Measurements from ENCODE around the gene IGF2R.

The IGF2R gene

GRCh38 chr6:159939591-159940016 lies 29.3 kb upstream of the IGF2R start:
- Histone ChIP-seq H3K36me3 (ENCODE audit: control insufficient read depth, insufficient read depth, low read length, severe bottlenecking) (no peaks in the 10 kb centered on the region), H3K27me3 (replicated peaks; ENCODE audit: control insufficient read depth, insufficient read depth, low read length) (no peaks in the 10 kb centered on the region), H3K4me3 (ENCODE audit: low read length) (no peak overlapping the region), H3K4me1 (ENCODE audit: control insufficient read depth, insufficient read depth, low read length) (peaks cover 17% of the 10 kb centered on the region), H3K9ac (ENCODE audit: low read length) (no peak overlapping the region), H3K9me3 (ENCODE audit: control insufficient read depth, low read length) (peaks cover 19% of the 10 kb centered on the region)
- DNase-seq (ENCODE audit: low read depth) = no peak

GRCh38 chr6:159941286-159942113 lies 27.4 kb upstream of the IGF2R start:
- Histone ChIP-seq H3K36me3 (ENCODE audit: control insufficient read depth, insufficient read depth, low read length, severe bottlenecking) (no peaks in the 10 kb centered on the region), H3K9me3 (ENCODE audit: control insufficient read depth, low read length) (peaks cover 16% of the 10 kb centered on the region), H3K9ac (ENCODE audit: low read length) (no peak overlapping the region), H3K27me3 (replicated peaks; ENCODE audit: control insufficient read depth, insufficient read depth, low read length) (no peaks in the 10 kb centered on the region), H3K4me1 (ENCODE audit: control insufficient read depth, insufficient read depth, low read length) (peaks cover 16% of the 10 kb centered on the region), H3K4me3 (ENCODE audit: low read length) (no peak overlapping the region)
- peak; percentile 76 for DNase-seq (ENCODE audit: low read depth)

- no peaks in the 10 kb centered on the region for H3K27me3 ChIP-seq (replicated peaks; ENCODE audit: control insufficient read depth, insufficient read depth, low read length)
- peak; percentile 75 for DNase-seq (ENCODE audit: low read depth)
- H3K4me3 ChIP-seq (ENCODE audit: low read length) = no peak overlapping the region
- H3K9me3 ChIP-seq (ENCODE audit: control insufficient read depth, low read length) = peaks cover 16% of the 10 kb centered on the region
- peaks cover 16% of the 10 kb centered on the region for H3K4me1 ChIP-seq (ENCODE audit: control insufficient read depth, insufficient read depth, low read length)
- no peaks in the 10 kb centered on the region for H3K36me3 ChIP-seq (ENCODE audit: control insufficient read depth, insufficient read depth, low read length, severe bottlenecking)
- H3K9ac ChIP-seq (ENCODE audit: low read length) = peak overlapping the region; percentile 32
Measured at GRCh38 chr6:159943101-159943632, 25.7 kb upstream of the IGF2R start.

- Histone ChIP-seq H3K36me3 (ENCODE audit: control insufficient read depth, insufficient read depth, low read length, severe bottlenecking) (no peaks in the 10 kb centered on the region), H3K27me3 (replicated peaks; ENCODE audit: control insufficient read depth, insufficient read depth, low read length) (no peaks in the 10 kb centered on the region), H3K9ac (ENCODE audit: low read length) (no peak overlapping the region), H3K9me3 (ENCODE audit: control insufficient read depth, low read length) (peaks cover 16% of the 10 kb centered on the region), H3K4me1 (ENCODE audit: control insufficient read depth, insufficient read depth, low read length) (peaks cover 16% of the 10 kb centered on the region), H3K4me3 (ENCODE audit: low read length) (peak overlapping the region; percentile 11)
- no peak for DNase-seq (ENCODE audit: low read depth)
Measured at GRCh38 chr6:159943968-159944598, 24.8 kb upstream of the IGF2R start.

- H3K9ac ChIP-seq (ENCODE audit: low read length) = no peak overlapping the region
- peaks cover 16% of the 10 kb centered on the region for H3K4me1 ChIP-seq (ENCODE audit: control insufficient read depth, insufficient read depth, low read length)
- H3K27me3 ChIP-seq (replicated peaks; ENCODE audit: control insufficient read depth, insufficient read depth, low read length) = no peaks in the 10 kb centered on the region
- no peak overlapping the region for H3K4me3 ChIP-seq (ENCODE audit: low read length)
- DNase-seq (ENCODE audit: low read depth) = no peak
- H3K36me3 ChIP-seq (ENCODE audit: control insufficient read depth, insufficient read depth, low read length, severe bottlenecking) = no peaks in the 10 kb centered on the region
- H3K9me3 ChIP-seq (ENCODE audit: control insufficient read depth, low read length) = peaks cover 16% of the 10 kb centered on the region
Measured at GRCh38 chr6:159945801-159946392, 23.0 kb upstream of the IGF2R start.

- H3K4me3 ChIP-seq (ENCODE audit: low read length) = no peak overlapping the region
- H3K9ac ChIP-seq (ENCODE audit: low read length) = no peak overlapping the region
- no peaks in the 10 kb centered on the region for H3K36me3 ChIP-seq (ENCODE audit: control insufficient read depth, insufficient read depth, low read length, severe bottlenecking)
- no peak for DNase-seq (ENCODE audit: low read depth)
- peaks cover 16% of the 10 kb centered on the region for H3K9me3 ChIP-seq (ENCODE audit: control insufficient read depth, low read length)
- H3K4me1 ChIP-seq (ENCODE audit: control insufficient read depth, insufficient read depth, low read length) = peaks cover 22% of the 10 kb centered on the region
- no peaks in the 10 kb centered on the region for H3K27me3 ChIP-seq (replicated peaks; ENCODE audit: control insufficient read depth, insufficient read depth, low read length)
Measured at GRCh38 chr6:159946912-159947311, 22.0 kb upstream of the IGF2R start.

GRCh38 chr6:159948199-159948598 lies 20.7 kb upstream of the IGF2R start:
- Histone ChIP-seq H3K36me3 (ENCODE audit: control insufficient read depth, insufficient read depth, low read length, severe bottlenecking) (no peaks in the 10 kb centered on the region), H3K4me3 (ENCODE audit: low read length) (no peak overlapping the region), H3K9ac (ENCODE audit: low read length) (no peak overlapping the region), H3K4me1 (ENCODE audit: control insufficient read depth, insufficient read depth, low read length) (peaks cover 24% of the 10 kb centered on the region), H3K27me3 (replicated peaks; ENCODE audit: control insufficient read depth, insufficient read depth, low read length) (no peaks in the 10 kb centered on the region), H3K9me3 (ENCODE audit: control insufficient read depth, low read length) (peaks cover 16% of the 10 kb centered on the region)
- DNase-seq (ENCODE audit: low read depth) = no peak

- DNase-seq (ENCODE audit: low read depth) = no peak
- Histone ChIP-seq H3K9me3 (ENCODE audit: control insufficient read depth, low read length) (no peaks in the 10 kb centered on the region), H3K36me3 (ENCODE audit: control insufficient read depth, insufficient read depth, low read length, severe bottlenecking) (no peaks in the 10 kb centered on the region), H3K4me1 (ENCODE audit: control insufficient read depth, insufficient read depth, low read length) (peaks cover 27% of the 10 kb centered on the region), H3K9ac (ENCODE audit: low read length) (no peak overlapping the region), H3K27me3 (replicated peaks; ENCODE audit: control insufficient read depth, insufficient read depth, low read length) (no peaks in the 10 kb centered on the region), H3K4me3 (ENCODE audit: low read length) (no peak overlapping the region)
Measured at GRCh38 chr6:159951772-159952171, 17.1 kb upstream of the IGF2R start.

- no peak overlapping the region for H3K9ac ChIP-seq (ENCODE audit: low read length)
- no peak overlapping the region for H3K4me3 ChIP-seq (ENCODE audit: low read length)
- H3K27me3 ChIP-seq (replicated peaks; ENCODE audit: control insufficient read depth, insufficient read depth, low read length) = no peaks in the 10 kb centered on the region
- no peaks in the 10 kb centered on the region for H3K36me3 ChIP-seq (ENCODE audit: control insufficient read depth, insufficient read depth, low read length, severe bottlenecking)
- H3K9me3 ChIP-seq (ENCODE audit: control insufficient read depth, low read length) = no peaks in the 10 kb centered on the region
- peaks cover 27% of the 10 kb centered on the region for H3K4me1 ChIP-seq (ENCODE audit: control insufficient read depth, insufficient read depth, low read length)
- no peak for DNase-seq (ENCODE audit: low read depth)
Measured at GRCh38 chr6:159952289-159953005, 16.4 kb upstream of the IGF2R start.

GRCh38 chr6:159953091-159953601 lies 15.7 kb upstream of the IGF2R start:
- Histone ChIP-seq H3K27me3 (replicated peaks; ENCODE audit: control insufficient read depth, insufficient read depth, low read length) (no peaks in the 10 kb centered on the region), H3K4me1 (ENCODE audit: control insufficient read depth, insufficient read depth, low read length) (peaks cover 27% of the 10 kb centered on the region), H3K9me3 (ENCODE audit: control insufficient read depth, low read length) (no peaks in the 10 kb centered on the region), H3K4me3 (ENCODE audit: low read length) (peak overlapping the region; percentile 41), H3K36me3 (ENCODE audit: control insufficient read depth, insufficient read depth, low read length, severe bottlenecking) (no peaks in the 10 kb centered on the region), H3K9ac (ENCODE audit: low read length) (peak overlapping the region; percentile 7)
- DNase-seq (ENCODE audit: low read depth) = peak; percentile 92

All from adipocyte (in vitro differentiated cells).